Neuronal stem cell (in vitro differentiated cells): ENCODE measurements around the gene PDZRN4.
A peak's percentile ranks its signal among the peaks of the same experiment; 100 is the strongest.
"Not testable (repeated sequence)": the region's sequence is repeated elsewhere in the genome, so short reads cannot be mapped to it uniquely, and the experiment has no call there.

Source experiments
- DNase-seq: peaks from one replicate; pipeline ENCODE4 v3.0.0-alpha.2; 2013; ENCODE audit warnings: low spot score
- H2AFZ ChIP-seq: one replicate; pipeline ENCODE4 v1.6.1; 2013; ENCODE audit warnings: mild to moderate bottlenecking, low read length, inconsistent platforms
- H2AK5ac ChIP-seq: 2 replicates; pipeline ENCODE4 v1.6.1; 2013; ENCODE audit warnings: low read depth, mild to moderate bottlenecking, inconsistent platforms, low read length, moderate library complexity, mixed read lengths
- H2BK120ac ChIP-seq: 2 replicates; pipeline ENCODE4 v1.6.1; 2013; ENCODE audit warnings: low read depth, mild to moderate bottlenecking, inconsistent platforms, low read length, moderate library complexity, mixed read lengths
- H2BK12ac ChIP-seq: one replicate; pipeline ENCODE4 v1.6.1; 2013; ENCODE audit warnings: low read length, inconsistent platforms
- H2BK15ac ChIP-seq: 2 replicates; pipeline ENCODE4 v1.6.1; 2013; ENCODE audit warnings: mild to moderate bottlenecking, low read length, inconsistent platforms, mixed read lengths
- H2BK5ac ChIP-seq: one replicate; pipeline ENCODE4 v1.6.1; 2013; ENCODE audit warnings: inconsistent platforms, mild to moderate bottlenecking, low read length, moderate library complexity
- H3K14ac ChIP-seq: one replicate; pipeline ENCODE4 v1.6.1; 2013; ENCODE audit warnings: low read length, inconsistent platforms
- H3K18ac ChIP-seq: 2 replicates; pipeline ENCODE4 v1.6.1; 2013; ENCODE audit warnings: low read length, inconsistent platforms
- H3K23ac ChIP-seq: 2 replicates; pipeline ENCODE4 v1.6.1; 2013; ENCODE audit warnings: low read depth, mild to moderate bottlenecking, mixed read lengths, low read length, inconsistent platforms; ENCODE audit not compliant: poor library complexity
- H3K27ac ChIP-seq: replicated peaks from 3 replicates; pipeline ENCODE4 v1.5.1; 2013; ENCODE audit warnings: low read length, inconsistent platforms
- H3K27me3 ChIP-seq, 3 experiments: 2 replicates each; pipeline ENCODE4 v1.6.1; 2013; ENCODE audit warnings: low read length in 3 of 3, mild to moderate bottlenecking in 2 of 3, inconsistent platforms in 1 of 3, low read depth in 1 of 3, mixed read lengths in 1 of 3, moderate library complexity in 1 of 3; ENCODE audit not compliant: control insufficient read depth in 3 of 3, insufficient read depth in 3 of 3
- H3K36me3 ChIP-seq, 2 donors: replicated peaks in 1 of 2; 2 replicates each; pipeline ENCODE4 v1.6.1; 2013; ENCODE audit warnings: low read length in 2 of 2; ENCODE audit not compliant: control insufficient read depth in 2 of 2, insufficient read depth in 2 of 2
- H3K4ac ChIP-seq: 2 replicates; pipeline ENCODE4 v1.6.1; 2013; ENCODE audit warnings: inconsistent platforms, mild to moderate bottlenecking, low read length, moderate library complexity
- H3K4me1 ChIP-seq, 2 donors: 1 replicate in 1 of 2; 2 replicates in 1 of 2; pipeline ENCODE4 v1.6.1; 2013; ENCODE audit warnings: low read length in 2 of 2, low read depth in 1 of 2; ENCODE audit not compliant: control insufficient read depth in 2 of 2, insufficient read depth in 1 of 2
- H3K4me2 ChIP-seq: one replicate; pipeline ENCODE4 v1.6.1; 2013; ENCODE audit warnings: mild to moderate bottlenecking, low read length, inconsistent platforms; ENCODE audit not compliant: insufficient read depth, poor library complexity, severe bottlenecking
- H3K4me3 ChIP-seq, 2 donors: 2 replicates each; pipeline ENCODE4 v1.5.1; 2013; ENCODE audit warnings: low read length in 2 of 2, mild to moderate bottlenecking in 2 of 2, inconsistent platforms in 1 of 2, moderate library complexity in 1 of 2
- H3K79me1 ChIP-seq: one replicate; pipeline ENCODE4 v1.6.1; 2013; ENCODE audit warnings: low read depth, mild to moderate bottlenecking, inconsistent platforms, low read length, moderate library complexity
- H3K9ac ChIP-seq: one replicate; pipeline ENCODE4 v1.6.1; 2013; ENCODE audit warnings: mild to moderate bottlenecking, low read depth, low read length, inconsistent platforms; ENCODE audit not compliant: poor library complexity
- H3K9me3 ChIP-seq, 2 donors: replicated peaks in 1 of 2; 2 replicates each; pipeline versions ENCODE3 to v1.6.1; 2013; ENCODE audit warnings: low read length in 2 of 2, mild to moderate bottlenecking in 2 of 2, inconsistent platforms in 1 of 2, low read depth in 1 of 2, mixed read lengths in 1 of 2, moderate library complexity in 1 of 2; ENCODE audit not compliant: control insufficient read depth in 2 of 2, insufficient read depth in 1 of 2
- H4K8ac ChIP-seq: one replicate; pipeline ENCODE4 v1.6.1; 2013; ENCODE audit warnings: low read depth, mild to moderate bottlenecking, inconsistent platforms, low read length, moderate library complexity
- H4K91ac ChIP-seq: one replicate; pipeline ENCODE4 v1.6.1; 2013; ENCODE audit warnings: low read length, low read depth, mild to moderate bottlenecking, inconsistent platforms; ENCODE audit not compliant: poor library complexity
- WGBS, 2 donors: extraction: QIAGEN DNeasy Blood & Tissue Kit; methylation state at CpG; one replicate each; pipeline ENCODE4 v1.1.7; 2013; ENCODE audit warnings: missing lambda C conversion rate in 2 of 2, mixed read lengths in 1 of 2; ENCODE audit not compliant: insufficient read length in 2 of 2, insufficient replicate concordance in 1 of 2; ENCODE audit errors: extremely low coverage in 2 of 2; 5-methylcytosine and 5-hydroxymethylcytosine counted together

The PDZRN4 gene

GRCh38 chr12:41606468-41607445 is 418.6 kb downstream of the PDZRN4 start:
- H2AFZ ChIP-seq = peak overlapping the region; percentile 0
- H3K18ac ChIP-seq = no peak overlapping the region
- H3K4me1 ChIP-seq = peaks cover 14 to 20% of the 10 kb centered on the region in 2 donors
- H3K9me3 ChIP-seq = peaks cover 0 to 2% of the 10 kb centered on the region in 2 donors
- H3K27me3 ChIP-seq = no peaks in the 10 kb centered on the region
- no peak overlapping the region for H3K4me3 ChIP-seq
- no peak overlapping the region for H4K91ac ChIP-seq
- H3K36me3 ChIP-seq = no peaks in the 10 kb centered on the region
- no peak overlapping the region for H3K4me2 ChIP-seq
- no peak overlapping the region for H3K27ac ChIP-seq
- no peak for DNase-seq
- H3K14ac ChIP-seq = no peak overlapping the region
- H3K23ac ChIP-seq = no peak overlapping the region
- H2AK5ac ChIP-seq = no peak overlapping the region
- no peak overlapping the region for H2BK15ac ChIP-seq
- no peak overlapping the region for H2BK5ac ChIP-seq
- H4K8ac ChIP-seq = no peak overlapping the region
- H3K4ac ChIP-seq = no peak overlapping the region
- no peak overlapping the region for H2BK12ac ChIP-seq
- no peak overlapping the region for H2BK120ac ChIP-seq
- no peaks in the 10 kb centered on the region for H3K79me1 ChIP-seq
- WGBS, 2 donors = no CpG with 5 or more reads among the region's 8 CpGs
- H3K9ac ChIP-seq = no peak overlapping the region

GRCh38 chr12:41612892-41613557 is 424.9 kb downstream of the PDZRN4 start:
- Histone ChIP-seq H4K8ac (no peak overlapping the region), H3K9me3 (no peaks in the 10 kb centered on the region), H2AK5ac (no peak overlapping the region), H3K23ac (no peak overlapping the region), H3K4me3 (no peak overlapping the region), H3K4me1 (no peaks in the 10 kb centered on the region), H2BK120ac (no peak overlapping the region), H2BK15ac (no peak overlapping the region), H2BK5ac (no peak overlapping the region), H3K9ac (no peak overlapping the region), H3K4me2 (no peak overlapping the region), H3K79me1 (no peaks in the 10 kb centered on the region), H3K14ac (no peak overlapping the region), H2AFZ (no peak overlapping the region), H2BK12ac (no peak overlapping the region), H3K27ac (no peak overlapping the region), H4K91ac (no peak overlapping the region), H3K27me3 (no peaks in the 10 kb centered on the region), H3K18ac (no peak overlapping the region), H3K4ac (no peak overlapping the region), H3K36me3 (no peaks in the 10 kb centered on the region)
- 100% methylated on average over 1 of the region's 3 CpGs; no CpG with 5 or more reads in 1 of the 2 donors for WGBS, 2 donors
- DNase-seq = no peak

DNA sequence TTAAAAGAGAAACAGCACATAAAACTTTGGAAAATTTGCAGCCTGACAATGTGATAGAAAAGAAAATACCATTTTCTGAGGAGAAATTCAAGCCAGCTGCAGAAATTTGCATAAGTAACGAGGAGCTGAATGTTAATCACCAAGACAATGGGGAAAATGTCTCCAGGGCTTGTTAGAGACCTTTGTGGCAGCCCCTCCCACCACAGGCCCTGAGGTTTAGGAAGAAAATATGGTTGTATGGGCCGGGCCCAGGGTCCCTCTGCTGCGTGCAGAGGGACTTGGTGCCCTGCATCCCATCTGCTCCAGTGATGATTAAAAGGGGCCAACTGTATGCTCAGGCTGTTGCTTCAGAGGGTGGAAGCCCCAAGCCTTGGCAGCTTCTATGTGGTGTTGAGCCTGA is 427.1 kb downstream of the PDZRN4 start:
- H3K4ac ChIP-seq, H3K14ac ChIP-seq, H3K23ac ChIP-seq, H3K4me2 ChIP-seq, H2AK5ac ChIP-seq, H4K91ac ChIP-seq, H3K4me1 ChIP-seq, H3K27me3 ChIP-seq, H3K9me3 ChIP-seq, H3K79me1 ChIP-seq, H3K36me3 ChIP-seq, H2BK12ac ChIP-seq, H3K18ac ChIP-seq, H3K9ac ChIP-seq, H2BK5ac ChIP-seq, H2BK120ac ChIP-seq, H2AFZ ChIP-seq, H4K8ac ChIP-seq, H2BK15ac ChIP-seq, H3K4me3 ChIP-seq, H3K27ac ChIP-seq, DNase-seq: not testable (repeated sequence)
- no CpG with 5 or more reads among the region's 3 CpGs for WGBS, 2 donors

GRCh38 chr12:41619705-41620104 is 431.6 kb downstream of the PDZRN4 start:
- Histone ChIP-seq H3K9me3 (no peaks in the 10 kb centered on the region), H3K14ac (no peak overlapping the region), H3K4ac (no peak overlapping the region), H2AFZ (peak overlapping the region; percentile 2), H2BK5ac (no peak overlapping the region), H4K8ac (no peak overlapping the region), H3K9ac (no peak overlapping the region), H2BK120ac (no peak overlapping the region), H3K4me1 (peaks cover 2 to 6% of the 10 kb centered on the region in 2 donors), H2BK15ac (no peak overlapping the region), H3K79me1 (no peaks in the 10 kb centered on the region), H3K23ac (no peak overlapping the region), H3K36me3 (no peaks in the 10 kb centered on the region), H3K18ac (no peak overlapping the region), H3K4me3 (no peak overlapping the region), H3K4me2 (no peak overlapping the region), H2BK12ac (no peak overlapping the region), H3K27ac (no peak overlapping the region), H3K27me3 (no peaks in the 10 kb centered on the region), H4K91ac (no peak overlapping the region), H2AK5ac (no peak overlapping the region)
- no peak for DNase-seq
